ENCODE measurements around the gene ZNF664.

ZNF664 gene

DNA sequence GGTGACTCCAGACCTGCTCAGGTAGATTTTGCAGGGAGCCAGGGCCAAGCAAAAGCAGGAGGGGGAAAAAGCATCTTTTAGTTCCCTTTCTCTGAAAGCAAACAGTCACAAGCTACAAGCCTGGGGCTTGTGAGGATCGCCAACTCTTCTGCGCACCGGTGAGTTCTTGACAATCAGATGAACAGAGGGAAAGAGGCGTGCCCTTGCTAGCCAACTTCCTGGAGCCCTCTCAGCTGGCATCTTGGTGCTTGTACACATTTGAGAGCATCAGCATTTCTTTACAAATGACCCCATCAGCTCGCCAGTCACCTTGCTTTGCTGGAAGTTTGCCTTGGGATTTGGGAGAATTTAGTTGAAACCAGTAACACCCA, 55.5 kb downstream of the ZNF664 start:
- DNase-seq (ENCODE audit: extremely low read depth in 1 of 2, low read depth in 1 of 2) = no peak

DNA sequence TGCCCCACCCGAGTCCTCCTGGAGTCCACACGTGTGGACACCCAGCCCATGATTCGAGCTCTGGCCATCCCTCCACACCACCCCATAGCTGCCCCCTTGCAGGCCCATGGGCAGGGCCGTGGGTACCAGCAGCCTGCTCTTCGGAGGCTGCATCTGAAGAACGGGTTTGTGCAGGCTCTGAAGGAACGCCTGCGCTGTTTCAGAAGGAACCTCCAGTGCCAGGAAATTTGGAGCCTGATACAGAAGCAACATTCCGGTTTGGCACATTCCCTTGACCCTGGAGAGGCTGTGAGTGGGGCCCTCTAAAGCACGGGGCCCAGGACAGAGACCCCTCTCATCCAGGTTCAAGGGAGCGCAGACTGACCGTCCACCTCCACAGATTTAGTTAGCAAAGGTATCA, 57.0 kb downstream of the ZNF664 start:
- no peak for DNase-seq (ENCODE audit: extremely low read depth in 1 of 2, low read depth in 1 of 2)

DNA sequence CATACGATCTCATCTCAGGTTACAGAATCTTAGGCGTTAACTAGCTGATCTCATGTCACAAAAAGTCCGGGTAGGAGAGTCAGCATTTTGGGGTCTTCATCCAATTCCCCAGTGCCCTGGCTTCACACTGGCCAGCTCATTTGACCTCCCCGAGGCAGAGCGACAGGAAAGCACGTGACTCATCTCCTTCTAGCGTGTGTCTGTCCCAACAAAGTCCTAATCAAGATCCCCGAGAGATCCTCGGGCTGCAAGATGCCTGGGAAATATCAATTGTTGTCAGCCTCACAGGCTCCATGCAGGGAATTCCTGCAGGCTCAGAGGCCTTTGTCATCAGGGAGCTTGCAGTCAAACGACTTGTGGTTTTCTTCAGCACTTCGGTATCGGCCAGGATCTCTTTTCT, 57.5 kb downstream of the ZNF664 start:
- no peak for DNase-seq (ENCODE audit: extremely low read depth in 1 of 2, low read depth in 1 of 2)

DNA sequence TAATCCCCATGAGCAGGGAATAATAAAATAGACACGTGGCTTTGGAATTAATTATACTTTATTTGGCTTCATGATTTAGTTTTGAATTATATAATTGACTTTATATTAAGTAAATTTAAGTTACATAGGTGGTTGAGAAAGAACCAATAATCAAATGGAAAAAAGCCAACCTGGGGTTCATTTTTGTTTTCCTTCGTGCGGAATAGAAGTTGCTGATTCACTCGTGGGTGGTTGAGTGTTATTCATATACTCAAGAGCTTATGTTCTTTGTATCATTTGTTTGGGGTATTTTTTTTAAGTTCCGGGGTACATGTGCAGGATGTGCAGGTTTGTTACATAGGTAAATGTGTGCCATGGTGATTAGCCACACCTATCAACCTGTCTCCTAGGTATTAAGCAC, 58.0 kb downstream of the ZNF664 start:
- DNase-seq (ENCODE audit: extremely low read depth in 1 of 2, low read depth in 1 of 2) = no peak

DNA sequence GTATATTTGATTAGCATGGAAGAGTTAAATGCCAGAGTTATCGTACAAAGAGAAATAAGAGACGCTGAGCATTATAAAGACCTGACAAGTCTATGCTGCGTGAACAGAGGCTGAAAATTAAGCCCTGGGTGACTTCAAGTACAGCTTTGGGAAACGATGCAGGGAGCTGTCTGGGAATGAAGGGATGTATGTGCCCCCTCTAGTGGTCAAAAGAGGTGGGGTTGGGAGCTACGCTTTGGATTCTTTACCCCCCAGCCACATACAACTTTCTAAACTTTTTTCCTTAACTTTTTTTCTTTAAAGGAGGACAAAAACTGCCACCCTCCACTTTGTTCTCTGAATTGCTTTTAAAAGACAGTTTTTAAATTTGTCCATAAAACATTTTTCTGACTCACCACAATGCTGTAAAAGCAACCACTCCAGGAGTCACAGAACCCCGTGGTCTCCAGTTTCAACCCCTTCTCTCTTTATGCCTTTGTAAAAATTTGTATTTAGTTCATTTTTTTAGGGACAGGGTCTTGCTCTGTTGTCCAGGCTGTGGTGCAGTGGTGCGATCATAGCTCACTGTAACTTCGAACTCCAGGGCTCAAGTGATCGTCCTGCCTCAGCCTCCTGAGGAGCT, 59.4 kb downstream of the ZNF664 start:
- DNase-seq (ENCODE audit: extremely low read depth in 1 of 2, low read depth in 1 of 2) = no peak

DNA sequence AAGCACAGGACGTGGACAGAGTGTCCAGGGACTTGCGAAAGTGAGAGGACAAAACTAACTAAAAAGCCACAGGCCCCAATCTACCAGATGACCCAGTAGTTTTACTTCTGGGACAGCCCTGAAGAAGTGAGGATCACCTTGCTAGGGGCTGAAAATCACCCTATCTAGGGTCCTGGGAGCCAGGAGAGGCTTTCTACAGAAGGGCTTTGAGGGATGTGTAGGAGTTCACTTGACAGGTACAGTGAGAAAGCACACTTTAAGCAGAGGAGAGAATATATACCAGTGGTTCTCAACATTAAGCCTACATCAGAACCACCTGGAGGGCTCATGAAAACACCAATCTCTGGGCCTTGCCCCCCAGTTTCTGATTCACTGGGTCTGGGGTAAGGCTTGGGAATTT, 60.8 kb downstream of the ZNF664 start:
- DNase-seq (ENCODE audit: extremely low read depth in 1 of 2, low read depth in 1 of 2) = no peak

DNA sequence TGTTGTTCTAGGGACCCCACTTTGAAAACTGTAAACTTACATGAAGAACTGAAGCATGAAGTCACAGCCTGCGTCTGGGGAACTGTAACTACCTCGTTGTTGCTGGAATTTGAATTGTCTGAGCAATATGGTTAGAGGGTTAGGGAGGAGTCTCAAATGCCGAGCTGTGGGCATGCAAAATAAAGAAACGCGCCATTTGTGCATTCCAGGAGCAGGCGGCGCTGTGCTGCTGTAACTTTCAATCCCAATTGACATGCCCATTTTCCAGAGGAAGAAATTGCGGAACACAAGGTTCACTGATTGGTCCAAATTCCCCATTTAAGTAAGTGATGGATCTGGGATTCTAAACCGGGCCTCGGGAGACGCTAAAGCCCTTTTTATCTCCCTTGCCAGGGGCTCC, 61.3 kb downstream of the ZNF664 start:
- DNase-seq (ENCODE audit: extremely low read depth in 1 of 2, low read depth in 1 of 2) = no peak

DNA sequence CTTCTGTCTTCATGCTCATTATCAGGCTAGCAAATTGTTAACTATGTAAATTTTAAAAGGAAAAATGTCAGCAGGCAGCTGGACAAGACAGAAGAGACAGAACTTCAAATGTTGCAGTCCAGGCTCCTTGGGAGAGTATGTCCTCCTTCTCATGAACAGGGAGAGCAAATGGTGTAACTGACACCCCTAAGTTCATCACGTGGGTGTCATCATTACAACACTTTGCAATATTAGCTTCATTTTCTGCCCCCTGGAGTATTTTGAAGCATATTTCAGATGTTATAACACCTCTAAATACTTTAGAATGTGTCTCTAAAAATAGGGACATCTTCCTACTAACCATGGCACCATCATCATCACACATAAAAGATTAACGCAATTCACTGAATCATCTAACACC, 62.1 kb downstream of the ZNF664 start:
- DNase-seq (ENCODE audit: extremely low read depth in 1 of 2, low read depth in 1 of 2) = no peak

DNA sequence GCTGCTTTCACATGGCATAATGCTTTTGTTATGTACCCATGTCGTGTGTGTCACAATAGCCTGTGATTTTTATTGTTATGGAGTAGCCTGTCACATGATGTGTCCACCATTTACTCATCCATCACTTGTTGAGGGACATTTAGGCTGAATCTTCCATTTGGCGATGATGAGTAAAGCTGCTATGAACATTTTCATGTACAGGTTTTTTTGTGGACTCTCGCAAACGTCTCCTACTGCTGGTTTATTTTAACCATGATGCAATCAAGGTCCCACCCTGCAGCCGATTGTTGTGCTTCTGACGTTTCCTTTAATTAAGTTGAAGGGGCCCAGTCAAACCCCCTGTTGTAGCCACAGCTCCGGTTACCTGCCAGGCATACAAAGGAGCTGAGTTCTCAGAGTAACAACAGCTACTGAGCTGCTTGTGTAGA, 63.2 kb downstream of the ZNF664 start:
- no peak for DNase-seq (ENCODE audit: extremely low read depth in 1 of 2, low read depth in 1 of 2)

DNA sequence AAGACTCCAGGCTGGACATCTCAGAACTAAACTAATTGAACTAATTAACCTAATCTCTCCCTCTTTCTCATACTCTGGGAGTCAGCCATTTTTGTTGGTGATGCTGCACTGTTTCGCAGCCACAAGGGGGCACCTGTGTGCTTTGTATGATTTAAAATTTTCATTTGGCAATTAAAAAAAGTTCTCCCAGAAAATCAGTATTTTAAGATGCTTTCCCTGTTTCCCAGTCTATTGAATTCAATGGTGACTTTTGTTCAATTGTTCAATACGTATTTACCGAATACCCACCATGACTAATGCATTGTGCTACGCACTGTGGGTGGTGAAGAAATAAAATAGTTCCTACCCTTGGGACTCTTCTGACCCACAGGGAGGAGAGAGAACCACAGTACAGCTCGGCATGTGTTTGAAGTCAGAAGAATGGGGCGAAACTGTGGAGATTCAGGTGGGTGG, 63.7 kb downstream of the ZNF664 start:
- DNase-seq (ENCODE audit: extremely low read depth in 1 of 2, low read depth in 1 of 2) = no peak

DNA sequence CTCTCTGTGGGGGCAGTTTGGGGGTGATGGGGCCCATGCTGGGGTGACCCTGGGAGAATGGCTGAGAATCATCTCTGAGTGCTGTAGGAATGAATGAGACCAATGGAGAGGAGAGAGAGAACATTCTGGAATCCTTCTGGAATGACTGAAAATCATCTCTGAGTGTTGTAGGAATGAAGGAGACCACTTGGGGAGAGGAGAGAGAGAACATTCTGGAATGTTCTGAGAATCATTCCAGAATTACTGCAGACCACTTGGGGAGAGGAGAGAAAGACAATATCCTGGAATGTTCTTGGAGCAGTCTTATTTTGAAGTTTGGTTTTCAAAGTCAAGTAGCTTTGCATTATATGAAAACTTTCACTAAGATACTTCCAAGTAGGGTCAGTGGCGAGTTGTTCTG, 64.3 kb downstream of the ZNF664 start:
- no peak for DNase-seq (ENCODE audit: extremely low read depth in 1 of 2, low read depth in 1 of 2)

DNA sequence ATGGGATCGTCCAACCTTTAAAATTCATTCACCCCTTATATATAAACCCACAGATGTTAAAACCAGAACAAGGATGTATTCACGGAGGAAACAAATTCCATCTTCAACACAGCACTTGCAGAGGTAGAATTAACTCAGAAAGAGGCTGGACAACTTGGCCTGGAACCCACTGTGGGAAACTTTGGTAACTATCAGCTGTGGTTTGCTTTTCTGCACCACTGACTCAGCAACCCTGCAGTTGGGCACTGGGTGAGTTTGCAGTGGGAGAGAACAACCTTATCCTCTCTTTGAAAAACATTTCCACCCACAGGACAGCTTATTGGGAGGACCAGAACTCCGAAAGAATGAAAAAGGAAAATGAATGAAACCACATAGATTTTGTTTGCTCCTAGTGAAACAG, 66.3 kb downstream of the ZNF664 start:
- DNase-seq (ENCODE audit: extremely low read depth in 1 of 2, low read depth in 1 of 2) = no peak

DNA sequence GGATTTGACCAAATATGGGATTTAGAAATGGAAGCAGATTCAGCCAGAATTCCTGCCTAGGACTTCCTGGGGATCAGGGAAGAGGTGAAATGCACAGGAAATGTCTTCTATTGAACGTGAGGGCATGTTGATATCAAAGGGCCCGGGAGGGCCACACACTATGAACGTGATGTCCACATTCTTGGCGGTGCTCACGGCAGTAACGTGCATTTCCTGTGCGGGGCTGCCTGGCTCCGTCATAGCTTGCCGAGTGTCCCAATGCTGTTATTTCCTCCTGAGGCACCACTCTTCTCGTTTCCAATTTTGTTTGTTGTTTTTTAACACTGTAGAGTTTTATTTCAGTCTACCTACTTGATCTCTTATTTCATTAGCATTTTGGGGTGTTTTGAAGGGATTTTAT, 67.3 kb downstream of the ZNF664 start:
- no peak for DNase-seq (ENCODE audit: extremely low read depth in 1 of 2, low read depth in 1 of 2)

DNA sequence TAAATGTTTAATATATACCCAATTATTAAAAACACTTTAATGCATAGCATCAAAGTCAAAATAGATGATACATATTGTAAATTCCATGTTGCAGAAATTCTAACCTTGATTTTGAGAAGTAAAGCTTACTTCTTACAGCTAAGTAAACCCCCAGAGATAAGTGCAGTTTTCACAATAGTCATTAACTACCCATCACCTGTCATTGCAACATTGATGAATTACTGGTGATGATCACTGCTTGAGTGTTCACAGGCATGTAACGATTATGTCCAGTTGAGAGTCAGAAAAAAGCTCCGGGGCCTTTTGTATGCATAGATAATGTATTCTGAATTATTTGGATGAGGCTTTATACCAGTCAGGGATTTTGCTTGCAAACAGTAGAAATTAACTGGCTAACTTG, 67.7 kb downstream of the ZNF664 start:
- no peak for DNase-seq (ENCODE audit: extremely low read depth in 1 of 2, low read depth in 1 of 2)

DNA sequence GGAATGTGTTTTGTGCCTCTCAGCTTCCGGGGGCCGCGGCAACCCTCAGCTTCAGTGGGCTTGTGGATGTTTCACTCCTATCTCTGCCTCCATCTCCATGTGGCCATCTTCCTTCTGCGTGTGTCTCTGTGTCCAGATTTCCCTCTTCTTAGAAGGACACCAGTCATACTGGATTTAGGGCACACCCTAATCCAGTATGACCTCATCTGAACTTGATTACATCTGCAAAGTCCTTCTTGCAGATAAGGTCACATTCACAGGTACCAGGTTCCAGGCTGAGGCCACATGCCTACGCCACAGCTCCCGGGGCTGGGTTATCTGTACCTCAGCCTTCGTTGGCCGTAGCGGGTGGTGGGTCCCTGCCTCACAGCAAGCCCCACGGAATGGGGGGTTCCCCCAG, 68.9 kb downstream of the ZNF664 start:
- no peak for DNase-seq (ENCODE audit: extremely low read depth in 1 of 2, low read depth in 1 of 2)

DNA sequence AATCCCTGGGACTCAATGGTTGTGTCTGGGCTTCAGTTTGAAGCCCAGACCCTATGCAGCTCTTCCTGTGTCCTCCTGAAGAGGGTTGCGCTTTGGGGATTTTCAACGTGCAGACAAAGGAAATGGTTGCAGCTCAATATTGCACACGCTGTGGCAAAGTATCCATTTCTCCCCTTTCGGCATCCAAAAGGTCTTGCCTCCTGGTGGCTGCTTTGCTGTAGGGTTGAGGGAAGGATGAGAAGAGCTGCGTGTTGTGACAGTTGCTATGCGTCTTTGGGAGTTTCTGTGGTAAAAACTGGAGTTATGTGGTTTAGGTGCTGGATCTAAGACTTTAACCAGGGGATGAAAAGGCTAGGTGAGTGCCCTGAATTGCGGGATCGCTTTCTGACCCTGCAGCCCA, 71.0 kb downstream of the ZNF664 start:
- DNase-seq (ENCODE audit: extremely low read depth in 1 of 2, low read depth in 1 of 2) = no peak

DNA sequence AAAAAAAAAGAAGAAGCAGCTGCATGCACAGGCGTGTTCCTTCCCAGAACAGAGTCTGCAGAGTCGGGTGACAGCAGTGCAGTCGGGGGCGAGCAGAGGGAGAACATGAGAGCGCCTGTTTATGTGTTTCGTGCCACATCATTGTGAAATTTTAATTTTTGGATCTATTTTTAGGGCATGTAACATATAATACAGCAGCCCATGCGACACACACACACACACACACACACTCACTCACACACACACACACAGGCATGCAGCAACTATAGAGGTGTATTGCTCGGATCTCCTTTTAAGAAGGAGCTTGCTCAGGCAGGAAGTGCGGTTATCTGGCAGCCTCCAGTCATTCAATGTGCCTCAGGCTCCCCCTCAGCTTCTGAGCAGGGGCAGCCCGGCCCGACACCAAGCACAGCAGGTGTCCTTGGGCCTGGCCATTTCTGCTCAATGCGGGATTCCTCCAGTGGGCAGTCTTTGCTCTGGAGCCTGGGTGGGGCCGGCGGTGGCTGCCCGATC, 71.8 kb downstream of the ZNF664 start:
- DNase-seq (ENCODE audit: extremely low read depth in 1 of 2, low read depth in 1 of 2) = no peak

DNA sequence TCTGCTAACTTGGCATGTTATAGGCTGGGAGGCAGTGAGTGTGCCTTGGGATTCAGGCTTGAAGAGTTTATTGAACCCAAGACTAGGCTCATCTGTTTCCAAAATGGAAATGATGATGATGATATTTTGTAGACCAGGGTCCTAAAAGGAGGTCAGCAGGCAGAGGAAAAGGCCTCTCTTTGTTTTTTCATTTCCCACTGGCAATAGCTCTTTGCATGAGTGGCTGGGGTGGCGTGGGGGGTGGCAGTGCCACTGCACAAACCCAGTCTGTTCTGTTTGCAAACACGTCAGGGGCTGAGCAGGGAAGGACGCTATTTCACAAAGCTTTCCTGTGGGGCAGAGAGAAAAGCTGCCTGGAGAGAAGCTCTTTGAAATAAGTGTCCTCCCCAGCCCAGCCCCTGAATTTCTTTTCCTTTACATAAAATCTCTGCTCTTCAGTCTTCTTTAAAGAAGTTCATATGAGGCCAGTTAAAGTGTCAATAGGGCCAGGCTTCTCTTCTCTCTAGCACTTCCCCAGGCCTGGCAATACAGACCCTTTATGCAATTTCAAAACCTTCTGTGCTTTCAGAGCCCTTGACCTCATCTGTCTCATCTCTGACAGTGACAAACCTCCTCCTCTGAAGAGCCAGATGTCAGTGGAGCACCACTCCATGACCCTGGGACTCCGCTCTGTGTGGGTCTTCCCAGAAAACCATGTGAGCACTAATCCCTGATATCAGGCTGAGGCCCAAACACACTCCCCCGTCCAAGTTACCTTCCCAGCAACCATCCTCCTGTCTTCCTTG, 72.8 kb downstream of the ZNF664 start:
- DNase-seq (ENCODE audit: extremely low read depth in 1 of 2, low read depth in 1 of 2) = no peak

DNA sequence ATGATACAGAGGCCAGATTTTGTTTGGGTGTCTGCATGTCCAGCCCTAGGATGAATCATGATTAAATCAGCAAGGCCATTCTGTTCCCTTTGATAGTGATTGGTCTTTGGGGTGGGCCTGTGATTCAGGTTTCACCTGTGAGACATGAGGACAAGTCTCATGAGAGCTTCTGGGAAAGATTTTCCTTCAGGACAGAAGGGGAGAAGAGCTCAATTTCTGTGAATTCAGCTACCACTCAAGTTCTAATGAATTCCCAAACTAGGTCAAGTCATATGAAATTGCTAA, 73.4 kb downstream of the ZNF664 start:
- no peak for DNase-seq (ENCODE audit: extremely low read depth in 1 of 2, low read depth in 1 of 2)

DNA sequence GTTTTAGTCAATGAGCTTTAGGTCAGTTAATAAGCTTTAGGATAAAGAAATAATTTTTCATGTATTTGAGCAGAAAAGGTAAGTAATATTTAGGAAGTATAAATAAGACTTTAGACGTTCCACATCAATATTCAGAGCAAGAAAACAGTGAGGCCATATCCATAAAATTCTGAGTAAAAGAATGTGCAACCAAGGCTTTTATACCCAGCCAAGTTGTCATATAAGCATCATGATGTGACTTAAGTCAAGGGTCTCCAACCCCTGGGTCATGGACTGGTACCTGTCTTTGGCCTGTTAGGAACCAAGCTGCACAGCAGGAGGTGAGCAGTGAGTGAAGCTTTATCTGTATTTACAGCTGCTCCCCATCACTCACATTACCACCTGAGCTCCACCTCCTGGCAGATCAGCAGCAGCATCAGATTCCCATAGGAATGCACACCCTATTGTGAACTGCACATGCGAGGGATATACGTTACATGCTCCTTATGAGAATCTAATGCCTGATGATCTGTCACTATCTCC, 74.1 kb downstream of the ZNF664 start:
- no peak for DNase-seq (ENCODE audit: extremely low read depth in 1 of 2, low read depth in 1 of 2)

DNA sequence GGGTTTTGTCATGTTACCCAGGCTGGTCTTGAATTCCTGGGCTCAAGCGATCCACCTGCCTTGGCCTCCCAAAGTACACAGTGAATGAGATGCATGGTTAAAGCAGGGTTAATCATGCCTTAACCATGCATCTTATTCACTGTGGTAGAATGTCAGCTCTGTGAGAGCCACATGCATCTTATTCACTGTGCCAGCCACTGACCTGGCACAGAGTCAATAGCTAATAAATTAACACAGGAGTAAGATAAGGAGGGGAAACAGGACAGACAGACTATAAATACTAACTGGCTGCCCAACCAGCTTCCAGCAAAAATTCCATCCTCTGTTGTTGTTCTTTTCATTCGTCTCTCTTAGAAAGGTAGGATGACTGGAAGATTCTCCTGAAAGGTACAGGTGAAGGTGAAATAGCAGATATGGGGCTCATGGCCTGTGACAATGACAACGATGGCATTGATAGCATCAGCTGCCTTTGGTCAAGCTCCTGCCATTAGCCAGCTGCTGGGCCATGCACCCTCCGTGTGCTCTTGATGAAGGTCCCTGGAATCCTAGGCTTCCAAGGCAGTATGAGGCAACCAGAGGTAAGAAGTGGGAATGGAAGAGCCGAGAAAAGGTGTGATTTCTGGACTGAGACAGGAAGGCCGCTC, 76.6 kb downstream of the ZNF664 start:
- no peak for DNase-seq (ENCODE audit: extremely low read depth in 1 of 2, low read depth in 1 of 2)

DNA sequence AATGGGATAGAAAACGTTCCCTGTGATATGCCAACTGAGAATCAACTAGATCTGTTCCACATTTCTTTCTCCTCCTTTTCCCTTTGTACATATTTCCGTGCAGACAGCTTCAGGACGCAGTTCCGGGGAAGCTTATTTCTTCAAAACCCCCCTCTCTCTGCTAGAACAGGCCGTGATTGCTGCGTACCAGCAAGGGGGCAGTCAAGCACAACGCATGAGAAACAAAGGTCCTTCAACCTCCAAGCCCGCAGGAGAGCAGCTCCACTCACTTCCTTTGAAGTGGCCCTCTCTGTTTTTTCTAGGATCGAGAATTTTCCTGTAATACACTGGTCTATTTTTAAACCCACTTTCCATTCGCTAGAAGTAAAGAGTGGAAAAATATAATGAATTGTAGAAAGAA, 80.8 kb downstream of the ZNF664 start:
- no peak for DNase-seq (ENCODE audit: extremely low read depth in 1 of 2, low read depth in 1 of 2)
